GM12892 (cell line): ENCODE data around the gene MYRFL.

Experiments
- POLR2A ChIP-seq: IDR thresholded peaks from 2 replicates; pipeline ENCODE4 v1.6.1; 2011; ENCODE audit warnings: low read depth, low read length, control low read depth
- POLR2AphosphoS5 ChIP-seq: IDR thresholded peaks from 2 replicates; pipeline ENCODE4 v1.6.1; 2011; ENCODE audit warnings: low read depth, low read length, control low read depth

DNA sequence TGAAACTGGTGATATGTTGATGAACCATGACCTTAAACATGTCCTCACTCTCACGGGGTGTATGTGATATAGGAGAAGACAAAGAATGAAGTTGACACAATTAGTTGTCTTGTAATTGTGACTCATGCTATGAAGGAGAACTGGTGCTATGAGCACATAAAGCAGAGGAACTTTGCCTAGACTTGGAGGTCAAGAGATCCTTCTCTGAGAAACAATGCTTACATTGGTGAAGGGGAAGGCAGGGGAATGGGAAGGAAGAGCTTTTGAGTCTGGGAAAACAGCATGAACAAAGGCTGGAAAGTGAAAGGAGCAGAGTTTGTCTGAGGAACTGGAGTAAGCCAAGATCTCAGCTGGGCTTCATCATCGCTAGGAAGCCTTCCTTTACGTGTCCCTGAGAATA lies 83.2 kb downstream of the MYRFL start:
- TF ChIP-seq POLR2A (no peak), POLR2AphosphoS5 (no peak)
